ENCODE results near the gene ADGRG1.

- TF ChIP-seq CTCF (IDR thresholded peaks at IDR 0.05) (no peak), SIN3A (IDR thresholded peaks at IDR 0.05; ENCODE audit: borderline replicate concordance, low read depth, low read length) (no peak), IRF3 (IDR thresholded peaks at IDR 0.05; ENCODE audit: low read depth, low read length) (no peak), SMC3 (IDR thresholded peaks at IDR 0.05; ENCODE audit: low read depth, low read length) (no peak), POLR2AphosphoS5 (IDR thresholded peaks at IDR 0.05; ENCODE audit: low read depth, low read length) (no peak)
Observed at GRCh38 chr16:57623251-57624043, 5.0 kb upstream of the ADGRG1 start.
